Measurements from ENCODE around the gene CFAP70.
A peak's percentile ranks its signal among the peaks of the same experiment; 100 is the strongest.
"Not testable (repeated sequence)": the region's sequence is repeated elsewhere in the genome, so short reads cannot be mapped to it uniquely, and the experiment has no call there.

CFAP70 gene

GRCh38 chr10:73339436-73339835 lies 19.2 kb downstream of the CFAP70 start:
- DNase-seq (ENCODE audit: low spot score): no peak

DNA sequence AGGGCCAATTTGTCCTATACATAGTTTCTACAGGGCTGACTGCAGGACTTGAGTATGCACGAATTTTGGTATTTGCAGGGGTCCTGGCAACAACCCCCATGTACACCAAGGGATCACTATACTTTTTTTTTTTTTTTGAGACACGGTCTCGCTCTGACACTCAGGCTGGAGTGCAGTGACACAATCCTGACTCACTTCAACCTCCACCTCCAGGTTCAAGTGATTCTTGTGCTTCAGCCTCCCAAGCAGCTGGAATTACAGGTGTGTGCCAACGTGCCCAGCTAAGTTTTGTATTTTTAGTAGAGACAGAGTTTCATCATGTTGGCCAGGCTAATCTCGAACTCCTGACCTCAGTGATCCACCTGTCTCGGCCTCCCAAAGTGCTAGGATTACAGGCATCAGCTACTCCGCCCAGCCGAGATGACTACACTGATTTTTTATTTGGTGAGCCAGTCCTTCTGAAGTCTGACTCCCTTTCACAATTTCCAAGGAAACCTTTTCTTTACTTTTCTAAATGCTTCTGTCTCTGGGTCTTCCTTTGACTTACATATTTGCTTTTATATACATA lies 19.8 kb downstream of the CFAP70 start:
- DNase-seq (ENCODE audit: low spot score): no peak

- no peak for DNase-seq (ENCODE audit: low spot score)
Measured at GRCh38 chr10:73333202-73333601, 25.5 kb downstream of the CFAP70 start.

GRCh38 chr10:73332379-73332778 lies 26.3 kb downstream of the CFAP70 start:
- DNase-seq (ENCODE audit: low spot score): no peak

- DNase-seq (ENCODE audit: low spot score): not testable (repeated sequence)
Measured at GRCh38 chr10:73328523-73328922, 30.1 kb downstream of the CFAP70 start.

DNA sequence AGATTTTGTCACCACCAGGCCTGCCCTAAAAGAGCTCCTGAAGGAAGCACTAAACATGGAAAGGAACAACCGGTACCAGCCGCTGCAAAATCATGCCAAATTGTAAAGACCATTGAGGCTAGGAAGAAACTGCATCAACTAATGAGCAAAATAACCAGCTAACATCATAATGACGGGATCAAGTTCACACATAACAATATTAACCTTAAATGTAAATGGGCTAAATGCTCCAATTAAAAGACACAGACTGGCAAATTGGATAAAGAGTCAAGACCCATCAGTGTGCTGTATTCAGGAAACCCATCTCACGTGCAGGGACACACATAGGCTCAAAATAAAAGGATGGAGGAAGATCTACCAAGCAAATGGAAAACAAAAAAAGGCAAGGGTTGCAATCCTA lies 33.4 kb downstream of the CFAP70 start:
- DNase-seq (ENCODE audit: low spot score): not testable (repeated sequence)

GRCh38 chr10:73323582-73323981 lies 35.1 kb downstream of the CFAP70 start:
- not testable (repeated sequence) for DNase-seq (ENCODE audit: low spot score)

GRCh38 chr10:73310475-73310874 lies 48.2 kb downstream of the CFAP70 start:
- no peak for DNase-seq (ENCODE audit: low spot score)

GRCh38 chr10:73307203-73307800 lies 51.4 kb downstream of the CFAP70 start:
- DNase-seq (ENCODE audit: low spot score): no peak

GRCh38 chr10:73306171-73306708 lies 52.4 kb downstream of the CFAP70 start:
- no peak for DNase-seq (ENCODE audit: low spot score)

- no peak for DNase-seq (ENCODE audit: low spot score)
Measured at GRCh38 chr10:73296946-73297345, 61.7 kb downstream of the CFAP70 start.

DNA sequence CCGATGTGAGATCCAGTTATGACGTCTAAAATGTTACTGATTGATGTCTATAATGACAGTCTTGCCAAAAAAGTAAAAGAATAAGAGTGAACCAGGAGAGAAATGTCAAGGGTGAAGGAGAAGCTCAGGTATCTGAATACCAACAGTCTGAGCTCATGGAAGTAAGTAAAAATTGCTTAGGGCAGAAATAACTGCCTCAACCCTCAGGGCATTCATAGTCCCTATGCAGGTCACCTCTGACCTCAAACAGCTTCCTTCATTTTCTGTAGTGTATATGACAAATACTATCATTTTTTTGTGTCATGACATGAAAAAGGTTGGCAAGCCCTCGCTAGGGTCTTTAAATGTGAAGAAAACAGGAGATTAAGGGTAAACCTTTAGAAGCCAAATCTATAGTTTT lies 65.2 kb downstream of the CFAP70 start:
- no peak for DNase-seq (ENCODE audit: low spot score)

DNA sequence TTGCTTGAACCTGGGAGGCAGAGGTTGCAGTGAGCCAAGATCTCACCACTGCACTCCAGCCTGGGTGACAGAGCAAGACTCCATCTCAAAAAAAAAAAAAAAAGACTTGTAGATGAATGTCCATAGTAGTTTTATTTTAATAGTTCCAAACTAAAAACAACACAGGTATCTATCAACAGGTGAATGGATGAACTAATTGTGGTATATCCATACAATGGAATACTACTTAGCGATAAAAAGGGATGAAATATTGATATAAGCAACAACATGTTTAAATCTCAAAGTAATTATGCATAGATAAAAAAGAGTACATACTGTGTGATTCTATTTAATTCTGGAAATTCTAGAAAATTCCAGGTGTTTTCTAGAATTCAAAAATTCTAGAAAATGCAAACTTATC lies 68.7 kb downstream of the CFAP70 start:
- no peak for DNase-seq (ENCODE audit: low spot score)

GRCh38 chr10:73287441-73287840 lies 71.2 kb downstream of the CFAP70 start:
- no peak for DNase-seq (ENCODE audit: low spot score)

DNA sequence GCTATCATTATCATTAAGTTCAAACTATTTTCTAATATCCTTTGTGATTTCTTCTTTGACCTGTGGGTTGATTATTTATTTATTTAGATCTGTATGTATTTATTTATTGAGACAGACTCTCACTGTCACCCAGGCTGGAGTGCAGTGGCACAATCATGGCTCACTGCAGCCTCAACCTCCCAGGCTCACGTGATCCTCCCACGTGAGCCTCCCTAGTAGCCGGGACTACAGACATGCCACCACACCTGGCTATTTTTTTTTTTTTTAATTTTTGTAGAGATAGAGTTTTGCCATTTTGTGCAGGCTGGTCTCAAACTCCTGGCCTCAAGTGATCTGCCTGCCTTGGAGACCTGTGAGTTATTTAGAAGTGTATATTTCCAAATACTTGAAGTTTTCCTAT lies 77.6 kb downstream of the CFAP70 start:
- DNase-seq (ENCODE audit: low spot score): no peak

DNA sequence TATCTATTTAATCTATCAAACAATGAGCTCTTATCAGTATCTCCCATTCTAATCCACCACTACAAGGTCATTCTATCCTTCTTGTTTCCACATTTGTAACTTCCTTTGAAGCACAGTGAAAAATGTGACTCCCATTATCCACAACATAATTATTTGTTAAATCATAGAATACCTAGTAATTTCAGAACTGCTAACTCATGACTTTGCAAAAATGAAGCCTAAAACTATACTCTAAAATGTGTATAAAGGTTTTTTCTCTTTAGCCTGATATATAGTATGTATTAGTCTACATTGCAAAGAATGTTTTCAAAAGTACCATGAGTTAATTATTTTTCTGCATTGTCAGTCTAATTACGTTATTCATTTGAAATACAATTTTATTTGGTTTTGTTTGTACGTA lies 94.2 kb downstream of the CFAP70 start:
- no peak for DNase-seq (ENCODE audit: low spot score)

DNA sequence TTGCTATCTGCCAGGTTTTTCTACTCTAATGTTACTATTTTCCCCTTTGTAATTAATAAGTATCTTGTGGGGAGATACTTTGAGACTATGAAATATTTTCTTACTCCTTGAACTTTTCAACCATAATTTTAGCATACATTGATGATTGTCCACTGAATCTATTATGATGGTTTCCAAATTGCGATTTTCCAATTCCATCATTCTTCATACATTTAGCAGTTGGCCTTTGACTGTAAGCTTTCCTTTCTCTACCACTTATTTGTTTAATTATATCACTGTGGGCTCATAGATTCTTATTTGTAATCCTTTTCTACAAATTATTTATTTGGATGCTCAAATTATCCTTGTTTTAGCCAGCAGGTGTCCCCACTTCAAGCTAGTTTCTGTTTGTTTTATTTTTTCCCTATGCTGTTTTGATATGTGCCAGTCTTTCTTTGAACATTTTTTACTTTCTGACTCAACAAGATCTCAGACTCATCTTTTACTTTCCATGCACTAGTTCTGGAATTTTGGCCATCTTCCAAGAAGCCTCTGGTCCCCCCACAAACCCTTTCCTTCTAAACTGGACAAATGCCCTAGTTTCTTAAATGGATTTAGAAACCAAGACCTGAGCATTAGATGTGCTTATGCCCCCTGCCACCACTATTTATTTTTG lies 94.8 kb downstream of the CFAP70 start:
- DNase-seq (ENCODE audit: low spot score): peak; percentile 42

- DNase-seq (ENCODE audit: low spot score): no peak
Measured at GRCh38 chr10:73262880-73263555, 95.6 kb downstream of the CFAP70 start.

GRCh38 chr10:73262105-73262730 lies 96.4 kb downstream of the CFAP70 start:
- DNase-seq (ENCODE audit: low spot score): peak; percentile 46

- DNase-seq (ENCODE audit: low spot score): no peak
Measured at GRCh38 chr10:73261362-73261995, 97.2 kb downstream of the CFAP70 start.

GRCh38 chr10:73258612-73259011 lies 100.1 kb downstream of the CFAP70 start:
- DNase-seq (ENCODE audit: low spot score): not testable (repeated sequence)

- DNase-seq (ENCODE audit: low spot score): no peak
Measured at GRCh38 chr10:73253225-73253555, 105.5 kb downstream of the CFAP70 start.
